Ureter (tissue), 1 donor: Measurements from ENCODE around the gene PCIF1. TPM values are rescaled to one million over a fixed set of nuclear protein-coding genes. Genes with fewer than 3 reads are reported as not detected.

ENCODE experiments used
- DNase-seq: peaks from one replicate; pipeline ENCODE4 v3.0.0-alpha.2; 2020; ENCODE audit warnings: low spot score
- total RNA-seq: library from RNA; stranded (reverse); gene quantifications from one replicate; pipeline ENCODE4 v1.2.4, GENCODE V29; 2023
- donor health status: DM: yes; HTN: yes; CAD: no.

PCIF1 gene
- total RNA-seq, 1 donor from 2014 or later, result 37.5 TPM

GRCh38 chr20:45904583-45905504 is 29.6 kb upstream of the PCIF1 start:
- no peak for DNase-seq

- no peak for DNase-seq
Observed at GRCh38 chr20:45905505-45906079, 28.9 kb upstream of the PCIF1 start.

GRCh38 chr20:45907219-45907948 is 27.1 kb upstream of the PCIF1 start:
- no peak for DNase-seq

GRCh38 chr20:45908084-45908483 is 26.4 kb upstream of the PCIF1 start:
- no peak for DNase-seq

- DNase-seq, result no peak
Observed at GRCh38 chr20:45909336-45909808, 25.1 kb upstream of the PCIF1 start.

GRCh38 chr20:45909817-45910669 is 24.4 kb upstream of the PCIF1 start:
- no peak for DNase-seq

- DNase-seq, result peak; percentile 99
Observed at GRCh38 chr20:45910670-45911485, 23.6 kb upstream of the PCIF1 start.

GRCh38 chr20:45911486-45912343 is 22.8 kb upstream of the PCIF1 start, which contains the start of gene PLTP:
Gene PLTP, minus strand, starts transcription at chr20:45912155. Its CDS starts 703 bp downstream, at chr20:45911452.
- DNase-seq, result peak; percentile 76

- no peak for DNase-seq
Observed at GRCh38 chr20:45912344-45912682, 22.2 kb upstream of the PCIF1 start.

GRCh38 chr20:45913116-45913515 is 21.4 kb upstream of the PCIF1 start:
- no peak for DNase-seq

GRCh38 chr20:45917790-45918141 is 16.7 kb upstream of the PCIF1 start:
- DNase-seq, result no peak

- no peak for DNase-seq
Observed at GRCh38 chr20:45918182-45918737, 16.2 kb upstream of the PCIF1 start.

GRCh38 chr20:45918779-45919537 is 15.5 kb upstream of the PCIF1 start:
- DNase-seq, result no peak

- DNase-seq, result peak; percentile 65
Observed at GRCh38 chr20:45919542-45920399, 14.7 kb upstream of the PCIF1 start.

GRCh38 chr20:45920462-45921336 is 13.8 kb upstream of the PCIF1 start:
- no peak for DNase-seq

GRCh38 chr20:45921337-45922189 is 12.9 kb upstream of the PCIF1 start:
- DNase-seq, result no peak
